MCF 10A (cell line): Measurements from ENCODE around the gene APBB2. TPM values are rescaled to one million over a fixed set of nuclear protein-coding genes. Genes with fewer than 3 reads are reported as not detected.

Experiments
- BruUV-seq: library from RNA; stranded (reverse); fragments of 400-500 nt; replicated peaks from 2 replicates; lab custom pipeline; 2021; lab: Mats Ljungman, UMichigan
- CTCF ChIA-PET: fragments of 300-600 bp; sonication (Branson Sonifier 250); formaldehyde crosslinking; extraction: SDS; loops from one replicate; lab custom pipeline; 2021; ENCODE audit warnings: antibody characterized with exemption, inconsistent platforms; lab: Yijun Ruan, JAX
- POLR2A ChIA-PET: fragments of 300-600, 350-650 bp; sonication (Branson Sonifier 250); formaldehyde crosslinking; extraction: SDS; loops from one replicate; lab custom pipeline; 2020; ENCODE audit warnings: antibody characterized with exemption, inconsistent platforms; lab: Yijun Ruan, JAX
- DNase-seq: peaks from one replicate; pipeline ENCODE4 v3.0.0-alpha.2; 2018; ENCODE audit not compliant: unreplicated experiment
- H3K27ac Mint-ChIP-seq: one replicate; pipeline ENCODE4 v1.8.0; 2022; ENCODE audit warnings: mild to moderate bottlenecking, low read depth, mixed read lengths; ENCODE audit not compliant: unreplicated experiment
- H3K27me3 Mint-ChIP-seq: one replicate; pipeline ENCODE4 v1.8.0; 2022; ENCODE audit warnings: mixed read lengths; ENCODE audit not compliant: insufficient read depth, unreplicated experiment
- H3K36me3 Mint-ChIP-seq: one replicate; pipeline ENCODE4 v1.8.0; 2022; ENCODE audit warnings: mild to moderate bottlenecking, moderate library complexity, mixed read lengths; ENCODE audit not compliant: insufficient read depth, unreplicated experiment
- H3K4me1 Mint-ChIP-seq: one replicate; pipeline ENCODE4 v1.8.0; 2022; ENCODE audit warnings: mixed read lengths; ENCODE audit not compliant: insufficient read depth, unreplicated experiment
- H3K4me3 Mint-ChIP-seq: one replicate; pipeline ENCODE4 v1.8.0; 2022; ENCODE audit warnings: mild to moderate bottlenecking, moderate library complexity, mixed read lengths; ENCODE audit not compliant: unreplicated experiment
- H3K9me3 Mint-ChIP-seq: one replicate; pipeline ENCODE4 v1.8.0; 2022; ENCODE audit warnings: mixed read lengths; ENCODE audit not compliant: unreplicated experiment
- intact Hi-C: fragments of 100-400 bp; cut with micrococcal nuclease; formaldehyde crosslinking; loops from 2 replicates; pipeline ENCODE4 v1.14.1; 2022
- total RNA-seq: library from RNA; stranded (reverse); gene quantifications from 2 replicates; pipeline ENCODE4 v1.2.3, GENCODE V29; 2022
- TF ChIP-seq, protein P1 (sequence below): fragments of 200-600 bp; IDR thresholded peaks from one replicate; pipeline ENCODE4 v1.8.0; 2022; ENCODE audit warnings: antibody characterized with exemption, mild to moderate bottlenecking; ENCODE audit not compliant: unreplicated experiment

APBB2 gene
- total RNA-seq, 1 experiment from 2014 or later = 201 TPM

DNA sequence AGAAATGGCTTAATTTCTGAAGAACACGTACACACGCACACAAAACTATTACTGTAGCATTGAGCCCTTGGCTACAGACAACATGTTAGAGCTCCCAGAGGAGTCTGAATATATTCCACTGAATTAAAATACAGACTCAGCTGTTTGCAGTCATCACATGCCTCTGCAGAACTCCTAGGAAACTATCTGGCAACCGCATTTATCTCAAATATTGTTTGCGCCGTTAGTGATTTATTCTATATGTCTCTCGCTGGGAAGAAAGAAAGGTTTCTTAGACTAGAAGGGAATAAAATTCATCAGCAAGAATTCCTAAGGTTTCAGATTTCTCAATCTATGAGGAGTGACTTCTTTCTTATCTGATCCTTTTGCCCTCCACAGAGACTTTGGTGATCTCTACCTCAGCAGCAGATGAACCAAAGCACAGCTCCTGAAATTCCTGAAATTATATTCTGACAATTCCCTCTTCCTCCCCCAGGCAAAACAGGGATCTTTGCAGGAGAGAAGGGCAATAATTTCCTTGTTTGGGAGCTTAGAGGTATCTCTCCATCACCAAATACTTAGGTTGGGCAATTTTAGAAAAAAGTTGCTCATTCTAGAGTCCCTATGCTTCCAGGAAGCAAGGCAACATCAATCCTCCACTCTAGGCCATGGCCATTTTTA, 199.2 kb downstream of the APBB2 start:
- Mint-ChIP-seq H3K9me3 (no peaks in the 10 kb centered on the region), H3K27ac (no peak overlapping the region), H3K4me1 (no peaks in the 10 kb centered on the region), H3K36me3 (peaks cover 33% of the 10 kb centered on the region), H3K27me3 (no peaks in the 10 kb centered on the region), H3K4me3 (no peak overlapping the region)
- POLR2A ChIA-PET = interaction anchor here (1.2 to 1.4 kb wide), 2 partner anchors 17 to 86 kb away, joined by 4 to 7 read pairs; no protein-coding TSS in a partner anchor
- BruUV-seq = no TSS peak
- CTCF ChIA-PET = interaction anchor here (1.3 kb wide), 1 partner anchor 14 kb away, joined by 4 read pairs; no protein-coding TSS in a partner anchor
- TF ChIP-seq, protein P1, sequence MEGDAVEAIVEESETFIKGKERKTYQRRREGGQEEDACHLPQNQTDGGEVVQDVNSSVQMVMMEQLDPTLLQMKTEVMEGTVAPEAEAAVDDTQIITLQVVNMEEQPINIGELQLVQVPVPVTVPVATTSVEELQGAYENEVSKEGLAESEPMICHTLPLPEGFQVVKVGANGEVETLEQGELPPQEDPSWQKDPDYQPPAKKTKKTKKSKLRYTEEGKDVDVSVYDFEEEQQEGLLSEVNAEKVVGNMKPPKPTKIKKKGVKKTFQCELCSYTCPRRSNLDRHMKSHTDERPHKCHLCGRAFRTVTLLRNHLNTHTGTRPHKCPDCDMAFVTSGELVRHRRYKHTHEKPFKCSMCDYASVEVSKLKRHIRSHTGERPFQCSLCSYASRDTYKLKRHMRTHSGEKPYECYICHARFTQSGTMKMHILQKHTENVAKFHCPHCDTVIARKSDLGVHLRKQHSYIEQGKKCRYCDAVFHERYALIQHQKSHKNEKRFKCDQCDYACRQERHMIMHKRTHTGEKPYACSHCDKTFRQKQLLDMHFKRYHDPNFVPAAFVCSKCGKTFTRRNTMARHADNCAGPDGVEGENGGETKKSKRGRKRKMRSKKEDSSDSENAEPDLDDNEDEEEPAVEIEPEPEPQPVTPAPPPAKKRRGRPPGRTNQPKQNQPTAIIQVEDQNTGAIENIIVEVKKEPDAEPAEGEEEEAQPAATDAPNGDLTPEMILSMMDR = no peak
- no peak for DNase-seq
- intact Hi-C loops = no loop called here

DNA sequence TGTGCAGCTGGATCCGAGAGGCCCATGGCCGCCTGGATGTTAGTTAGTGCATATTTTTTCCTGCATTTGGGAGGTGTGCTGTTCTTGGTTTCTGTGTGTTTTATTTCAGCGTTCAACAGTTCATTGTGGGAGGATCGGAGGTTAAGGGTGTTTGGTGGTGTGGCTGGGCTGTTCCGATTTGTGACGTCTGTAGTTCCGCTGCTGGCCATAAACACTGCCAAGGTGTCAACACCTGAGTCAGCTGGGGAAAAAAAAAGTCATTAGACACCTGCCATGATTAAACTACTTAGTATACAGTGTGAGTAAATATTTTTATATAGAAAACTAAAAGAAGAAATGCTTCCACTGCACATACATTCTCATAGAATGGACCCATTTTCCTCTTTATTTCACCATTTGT, 200.2 kb downstream of the APBB2 start:
- Mint-ChIP-seq H3K27ac (no peak overlapping the region), H3K9me3 (no peaks in the 10 kb centered on the region), H3K27me3 (no peaks in the 10 kb centered on the region), H3K36me3 (peaks cover 34% of the 10 kb centered on the region), H3K4me1 (peaks cover 4% of the 10 kb centered on the region), H3K4me3 (no peak overlapping the region)
- TF ChIP-seq, protein P1 = no peak
- POLR2A ChIA-PET = interaction anchor here (1.2 to 1.4 kb wide), 3 partner anchors 16 to 85 kb away, joined by 3 to 7 read pairs (median 4); no protein-coding TSS in a partner anchor
- no peak for DNase-seq
- CTCF ChIA-PET = interaction anchor here (0.6 to 1.3 kb wide), 2 partner anchors 15 to 204 kb away, joined by 3 to 4 read pairs; no protein-coding TSS in a partner anchor
- BruUV-seq = no TSS peak
- intact Hi-C loops = no loop called here

DNA sequence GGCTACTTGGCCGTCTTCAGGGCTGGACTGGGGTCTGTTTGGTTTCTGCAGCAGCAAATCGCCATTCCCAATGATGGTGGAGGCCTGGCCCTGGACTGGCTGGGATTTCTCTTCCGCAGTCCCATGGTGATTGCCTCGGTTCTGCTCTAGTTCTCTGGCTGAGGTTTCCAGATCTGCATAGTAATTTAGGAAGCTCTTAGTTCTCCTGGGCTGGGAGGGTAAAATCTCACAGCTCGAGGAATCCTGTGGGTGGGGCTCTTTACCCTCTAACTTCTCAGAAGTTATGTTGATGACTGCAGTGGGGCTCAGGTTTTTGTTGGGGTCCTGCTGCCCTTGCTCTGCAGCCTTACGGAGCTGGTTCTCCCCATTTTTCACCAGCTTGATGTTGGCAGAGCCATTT, 200.6 kb downstream of the APBB2 start:
- Mint-ChIP-seq H3K9me3 (no peaks in the 10 kb centered on the region), H3K27me3 (no peaks in the 10 kb centered on the region), H3K4me3 (no peak overlapping the region), H3K27ac (no peak overlapping the region), H3K36me3 (peaks cover 38% of the 10 kb centered on the region), H3K4me1 (peaks cover 8% of the 10 kb centered on the region)
- BruUV-seq = TSS peak; percentile 47
- TF ChIP-seq, protein P1 = no peak
- no peak for DNase-seq
- intact Hi-C loops = no loop called here
- POLR2A ChIA-PET = interaction anchor here (1.2 to 1.3 kb wide), 2 partner anchors 37 to 84 kb away, joined by 3 to 4 read pairs; no protein-coding TSS in a partner anchor
- CTCF ChIA-PET = interaction anchor here (0.6 kb wide), 2 partner anchors 89 to 407 kb away, joined by 3 to 5 read pairs; no protein-coding TSS in a partner anchor

DNA sequence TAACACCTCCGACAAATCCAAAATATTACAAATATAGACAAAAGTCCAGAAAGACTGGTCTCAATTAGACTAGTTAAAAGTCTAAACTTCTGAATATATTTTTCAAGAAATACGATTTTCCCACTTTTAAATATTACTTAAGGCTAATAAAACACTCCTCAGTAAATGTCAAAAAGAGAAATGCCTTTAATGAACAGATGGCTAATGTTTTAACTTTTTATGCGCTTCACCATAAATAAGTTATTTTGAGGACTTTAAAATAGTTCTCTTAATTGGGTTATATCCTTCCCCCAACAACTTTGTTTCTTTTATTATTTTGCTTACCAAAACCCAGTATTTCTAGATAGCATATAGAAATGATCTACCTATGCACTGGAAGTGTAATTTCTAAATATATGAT, 201.4 kb downstream of the APBB2 start:
- Mint-ChIP-seq H3K4me1 (peaks cover 8% of the 10 kb centered on the region), H3K9me3 (no peaks in the 10 kb centered on the region), H3K4me3 (no peak overlapping the region), H3K27me3 (no peaks in the 10 kb centered on the region), H3K27ac (no peak overlapping the region), H3K36me3 (peaks cover 42% of the 10 kb centered on the region)
- TF ChIP-seq, protein P1 = no peak
- intact Hi-C loops = no loop called here
- CTCF ChIA-PET = interaction anchor here (0.6 to 0.7 kb wide), 2 partner anchors 15 to 406 kb away, joined by 3 read pairs; no protein-coding TSS in a partner anchor
- BruUV-seq = no TSS peak
- no peak for DNase-seq
- POLR2A ChIA-PET = interaction anchor here (0.7 kb wide), 1 partner anchor 23 kb away, joined by 3 read pairs; no protein-coding TSS in a partner anchor
